ENCODE data around the gene FBXW10. TPM values are rescaled to one million over a fixed set of nuclear protein-coding genes. Genes with fewer than 3 reads are reported as not detected.

The FBXW10 gene
- polyA plus RNA-seq, 12 donors, result 0.09 to 0.44 (median 0.24) TPM; not detected in 2

Other genes starting within 250 kb of the FBXW10 start
- gene TBC1D28, start 99.7 kb upstream of the FBXW10 start, polyA plus RNA-seq (ENCODE audit: insufficient read length in 12 of 12), result under 1 TPM in 1 of 12 donors, not detected in 11; 0.11 TPM
- gene FOXO3B, start 61.7 kb upstream of the FBXW10 start, polyA plus RNA-seq (ENCODE audit: insufficient read length in 12 of 12), result 1 to 10 TPM in 10 of 12 donors, not detected in 2; 1.8 to 5.3 (median 2.9) TPM
- 10 to 100 TPM in 11 of 12 donors, not detected in 1; 20.0 to 39.6 (median 28.3) TPM for gene TVP23B, start 37.1 kb downstream of the FBXW10 start, polyA plus RNA-seq (ENCODE audit: insufficient read length in 12 of 12)
- gene PRPSAP2, start 114.1 kb downstream of the FBXW10 start, polyA plus RNA-seq (ENCODE audit: insufficient read length in 12 of 12), result 10 to 100 TPM in 11 of 12 donors, not detected in 1; 22.2 to 32.5 (median 24.8) TPM
- under 1 TPM in 7 of 12 donors, not detected in 5; 0.05 to 0.29 (median 0.12) TPM for gene SLC5A10, start 208.1 kb downstream of the FBXW10 start, polyA plus RNA-seq (ENCODE audit: insufficient read length in 12 of 12)